Measurements from ENCODE around the gene MTCH1.
"Not testable (repeated sequence)": the region's sequence is repeated elsewhere in the genome, so short reads cannot be mapped to it uniquely, and the experiment has no call there.

MTCH1 gene

DNA sequence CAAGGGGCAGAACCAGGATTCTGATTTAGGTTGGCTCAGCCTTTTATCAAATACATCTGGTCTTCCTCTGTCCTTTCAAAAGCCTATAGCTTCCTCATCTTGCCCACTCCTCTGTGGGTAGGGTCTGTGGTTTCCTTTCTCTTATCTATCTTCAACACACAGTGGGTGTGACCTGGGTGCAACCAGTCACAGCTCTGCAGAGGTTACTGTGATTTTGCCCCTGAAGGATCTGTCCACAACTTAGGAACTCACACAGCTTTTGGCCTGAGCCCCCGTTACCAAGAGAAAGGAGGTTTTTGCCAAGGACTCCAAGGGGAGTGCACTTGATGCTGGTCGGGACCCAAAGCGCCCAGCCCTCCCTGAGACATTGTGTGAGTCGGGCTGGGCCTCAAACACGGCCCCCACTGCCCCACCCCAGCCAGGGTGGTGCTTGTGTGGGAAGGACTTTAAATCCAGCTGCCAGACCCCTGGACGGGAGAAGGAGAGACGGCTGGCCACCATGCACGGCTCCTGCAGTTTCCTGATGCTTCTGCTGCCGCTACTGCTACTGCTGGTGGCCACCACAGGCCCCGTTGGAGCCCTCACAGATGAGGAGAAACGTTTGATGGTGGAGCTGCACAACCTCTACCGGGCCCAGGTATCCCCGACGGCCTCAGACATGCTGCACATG is 31.6 kb downstream of the MTCH1 start, which contains the start of gene PI16:
TSS of gene PI16 (plus strand) at position 477 of the 670 bp plus-strand sequence. CDS start at position 500, 23 bp downstream.
- no peak for DNase-seq (ENCODE audit: low read depth)

DNA sequence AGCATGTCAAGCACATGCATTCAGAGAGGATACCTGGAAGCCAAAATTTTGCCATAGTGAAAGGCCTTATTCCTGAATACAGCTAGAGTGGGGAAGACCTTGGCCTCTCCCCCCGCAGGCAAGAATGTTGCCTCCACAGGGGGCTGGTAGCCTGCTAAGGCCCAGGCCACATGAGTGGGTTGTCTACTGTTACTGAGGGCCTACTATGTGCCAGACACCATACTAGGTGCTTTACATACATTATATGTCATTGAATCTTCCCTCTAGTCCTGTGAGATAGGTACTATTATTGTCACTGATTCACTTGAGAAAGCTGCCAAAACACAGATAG is 32.1 kb downstream of the MTCH1 start:
- no peak for DNase-seq (ENCODE audit: low read depth)

DNA sequence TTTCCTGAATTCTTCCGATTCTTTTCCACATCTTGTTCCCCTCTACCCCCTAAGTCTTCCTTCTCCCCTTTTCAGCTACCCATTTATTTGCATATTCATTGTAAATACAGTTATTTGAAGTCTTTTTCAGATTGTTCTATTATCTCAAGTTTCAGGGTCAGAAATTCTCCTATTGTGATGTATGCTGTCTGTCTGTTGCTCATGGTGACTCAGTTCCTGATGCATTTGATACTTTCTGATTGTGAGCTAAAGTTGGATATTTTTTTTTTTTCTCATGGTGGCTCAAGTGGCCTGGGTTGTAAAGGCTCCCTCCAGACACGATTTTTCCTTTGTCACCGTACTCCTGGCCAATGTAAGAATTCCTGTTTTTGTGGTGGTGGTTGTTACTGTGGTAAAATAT is 36.4 kb downstream of the MTCH1 start:
- no peak for DNase-seq (ENCODE audit: low read depth)

DNA sequence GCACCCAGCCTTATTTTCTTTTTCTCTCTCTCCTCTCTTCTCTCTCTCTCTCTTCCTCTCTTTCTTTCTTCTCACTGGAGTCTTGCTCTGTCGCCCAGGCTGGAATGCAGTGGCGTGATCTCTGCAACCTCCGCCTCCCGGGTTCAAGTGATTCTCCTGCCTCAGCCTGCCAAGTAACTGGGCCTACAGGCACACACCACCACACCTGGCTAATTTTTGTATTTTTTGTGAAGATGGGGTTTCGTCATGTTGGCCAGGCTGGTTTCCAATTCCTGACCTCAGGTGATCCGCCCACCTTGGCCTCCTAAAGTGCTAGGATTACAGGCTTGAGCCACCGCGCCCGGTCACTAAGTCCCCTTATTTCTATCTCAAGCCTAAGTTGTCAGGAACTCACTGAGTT is 36.9 kb downstream of the MTCH1 start:
- DNase-seq (ENCODE audit: low read depth) = not testable (repeated sequence)

DNA sequence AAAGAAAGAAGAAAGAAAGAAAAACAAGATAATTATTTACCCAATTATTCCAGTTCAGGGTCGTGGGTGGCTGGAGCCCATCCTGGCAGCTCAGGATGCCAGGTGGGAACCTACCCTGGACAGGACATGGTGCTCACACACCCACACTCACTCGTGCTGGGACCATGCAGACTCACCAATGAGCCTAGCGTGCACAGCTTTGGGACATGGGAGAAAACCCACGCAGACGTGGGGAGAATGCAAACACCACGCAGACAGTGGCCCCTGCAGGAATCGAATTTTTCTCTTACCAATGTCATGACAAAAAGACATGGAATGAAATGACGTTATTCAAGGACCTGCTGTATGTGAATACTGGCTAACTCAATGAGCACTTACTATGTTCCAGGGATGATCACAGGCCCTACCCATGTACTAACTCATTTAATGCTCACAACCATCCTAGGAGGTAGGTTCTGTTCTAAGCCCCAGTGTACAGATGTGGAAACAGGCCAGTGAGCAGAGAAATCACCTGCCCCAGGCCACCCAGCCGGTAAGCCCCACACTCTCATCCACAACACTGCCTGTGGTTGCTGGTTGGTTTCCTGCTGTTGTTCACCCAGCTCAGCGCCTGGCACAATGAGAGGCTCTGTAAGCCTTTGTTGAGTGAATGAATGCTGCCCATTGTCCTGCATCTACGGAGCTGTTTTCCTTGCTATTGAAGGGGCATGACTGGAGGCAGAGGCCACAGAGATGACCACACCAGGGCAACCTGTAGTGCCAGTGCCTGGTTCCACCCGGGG is 38.2 kb downstream of the MTCH1 start:
- DNase-seq (ENCODE audit: low read depth) = no peak

DNA sequence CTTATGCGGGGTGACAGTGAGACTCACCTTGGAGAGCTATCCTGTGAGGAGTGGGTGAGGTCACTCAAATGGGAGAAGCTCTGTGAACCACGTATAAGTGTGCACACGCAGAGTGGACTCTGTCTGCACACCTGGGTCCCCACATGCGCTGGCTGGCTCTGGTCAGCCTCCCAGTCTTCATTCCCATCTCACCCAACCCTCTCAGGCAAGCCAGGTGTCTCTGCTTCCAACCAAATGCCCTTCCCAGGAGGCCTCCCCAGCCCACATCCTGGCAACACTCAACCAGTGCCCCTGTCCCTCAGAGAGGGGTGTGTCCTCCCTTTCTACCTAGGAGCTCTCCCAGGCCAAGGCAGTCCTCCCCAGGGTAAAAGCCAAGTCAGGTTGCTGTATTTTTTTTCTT is 39.5 kb downstream of the MTCH1 start:
- DNase-seq (ENCODE audit: low read depth) = no peak

DNA sequence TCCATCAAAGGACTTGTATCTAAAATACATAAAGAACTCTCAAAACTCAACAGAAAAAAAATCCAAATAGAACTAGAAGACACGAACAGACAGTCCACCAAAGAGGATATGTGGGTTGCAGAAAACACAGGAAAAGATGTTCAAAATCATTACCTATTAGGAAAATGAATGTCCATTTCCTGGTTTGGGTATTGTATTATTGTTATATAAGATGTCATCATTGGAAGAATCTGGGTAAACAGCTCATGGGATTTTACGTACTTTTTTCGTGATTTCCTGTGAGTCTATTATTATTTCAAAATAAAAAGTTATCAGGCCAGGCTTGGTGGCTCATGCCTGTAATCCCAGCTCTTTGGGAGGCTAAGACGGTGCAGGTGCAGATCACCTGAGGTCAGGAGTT is 40.7 kb downstream of the MTCH1 start:
- DNase-seq (ENCODE audit: low read depth) = no peak

DNA sequence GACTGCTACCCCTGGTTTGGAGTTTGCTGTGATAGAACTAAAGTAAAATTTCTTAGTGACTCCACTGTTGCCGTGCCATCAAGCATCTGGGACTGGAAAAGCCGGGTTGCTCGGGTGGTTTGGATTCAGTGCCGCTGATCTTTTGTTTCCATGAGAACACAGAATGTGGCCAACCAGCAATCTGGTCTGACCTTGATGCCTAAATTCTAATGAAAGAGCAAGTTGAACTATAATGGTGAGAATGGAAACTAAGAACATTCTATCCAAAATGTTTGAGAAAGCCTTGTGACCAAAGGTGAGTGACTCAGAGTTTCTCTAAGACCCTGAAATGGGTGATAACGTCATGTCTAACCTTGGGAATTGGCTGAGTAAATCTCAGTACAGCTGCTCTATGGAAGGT is 41.3 kb downstream of the MTCH1 start:
- no peak for DNase-seq (ENCODE audit: low read depth)

DNA sequence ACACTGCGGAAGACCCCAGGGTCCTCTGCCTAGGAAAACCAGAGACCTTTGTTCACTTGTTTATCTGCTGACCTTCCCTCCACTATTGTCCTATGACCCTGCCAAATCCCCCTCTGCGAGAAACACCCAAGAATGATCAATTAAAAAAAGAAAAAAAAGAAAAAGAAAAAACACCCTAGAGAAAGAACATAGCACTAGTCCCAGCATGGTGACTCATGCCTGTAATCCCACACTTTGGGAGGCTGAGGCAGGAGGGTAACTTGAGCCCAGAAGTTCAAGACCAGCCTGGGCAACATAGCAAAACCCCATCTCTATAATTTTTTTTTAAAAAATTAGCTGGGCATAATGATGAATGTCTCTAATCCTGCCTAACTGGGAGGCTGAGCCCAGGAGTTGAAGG is 43.7 kb downstream of the MTCH1 start:
- DNase-seq (ENCODE audit: low read depth) = not testable (repeated sequence)

DNA sequence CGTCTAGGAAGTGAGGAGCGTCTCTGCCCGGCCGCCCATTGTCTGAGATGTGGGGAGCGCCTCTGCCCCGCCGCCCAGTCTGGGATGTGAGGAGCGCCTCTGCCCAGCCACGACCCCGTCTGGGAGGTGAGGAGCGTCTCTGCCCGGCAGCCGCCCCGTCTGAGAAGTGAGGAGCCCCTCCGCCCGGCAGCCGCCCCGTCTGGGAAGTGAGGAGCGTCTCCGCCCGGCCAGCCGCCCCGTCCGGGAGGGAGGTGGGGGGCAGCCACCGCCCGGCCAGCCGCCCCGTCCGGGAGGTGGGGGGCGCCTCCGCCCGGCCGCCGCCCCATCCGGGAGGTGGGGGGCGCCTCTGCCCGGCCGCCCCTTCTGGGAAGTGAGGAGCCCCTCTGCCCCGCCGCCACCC is 44.4 kb downstream of the MTCH1 start:
- not testable (repeated sequence) for DNase-seq (ENCODE audit: low read depth)

DNA sequence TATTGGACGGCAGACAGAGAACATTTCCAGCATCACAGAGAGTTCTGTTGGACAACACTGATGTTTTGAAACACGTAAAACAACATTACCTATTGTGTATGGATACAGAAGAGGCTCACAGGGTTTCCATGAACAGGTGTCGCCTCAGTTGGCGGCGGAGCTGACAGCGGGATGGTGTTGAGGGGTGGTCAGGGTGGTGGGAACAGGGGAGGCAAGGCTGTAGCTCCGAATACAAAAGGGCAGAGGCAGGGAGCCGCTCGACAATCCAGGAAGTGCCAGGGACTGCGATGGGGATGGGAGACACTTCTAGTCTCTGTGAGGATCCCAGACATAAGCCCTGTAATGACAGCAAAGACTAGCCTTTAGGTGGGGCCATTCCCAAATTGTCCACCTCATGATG is 46.0 kb downstream of the MTCH1 start:
- DNase-seq (ENCODE audit: low read depth) = no peak

DNA sequence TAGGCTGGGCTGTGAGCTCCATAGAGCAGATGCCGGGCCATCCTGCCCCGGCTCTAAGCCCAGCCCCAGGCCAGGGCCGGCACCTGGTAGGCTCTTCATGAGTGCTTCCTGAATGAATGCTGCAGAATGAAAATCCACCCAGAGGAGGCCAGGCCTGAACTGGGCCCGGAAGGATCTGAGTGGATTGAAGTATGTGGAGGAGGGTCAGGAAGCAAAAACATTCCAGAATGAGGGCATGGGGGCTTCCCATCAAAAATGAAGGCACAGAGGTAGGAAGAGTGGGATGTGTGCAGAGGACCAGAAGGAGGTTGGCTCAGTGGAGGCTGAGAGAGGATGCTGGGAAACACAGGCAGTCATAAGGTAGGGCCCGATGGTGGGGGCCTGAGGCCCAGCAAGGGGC is 47.0 kb downstream of the MTCH1 start:
- not testable (repeated sequence) for DNase-seq (ENCODE audit: low read depth)

DNA sequence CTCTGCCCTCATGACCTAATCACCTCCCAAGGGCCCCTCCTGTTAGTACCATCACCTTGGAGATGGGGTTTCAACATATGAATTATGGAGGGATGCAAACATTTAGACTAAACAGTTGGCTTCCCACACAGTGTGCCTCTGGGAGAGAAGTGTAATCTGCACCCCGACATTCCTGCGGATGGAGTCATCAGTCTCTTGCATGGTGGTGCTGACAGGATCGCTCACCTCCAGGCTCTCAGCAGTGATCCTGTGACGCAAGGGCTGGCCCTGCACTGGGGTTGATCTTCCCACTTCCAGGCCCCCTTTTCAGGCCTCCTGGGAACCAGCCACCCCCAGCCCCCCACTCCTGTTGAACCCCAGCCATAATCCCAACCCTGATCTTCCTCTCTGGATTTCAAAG is 47.5 kb downstream of the MTCH1 start:
- no peak for DNase-seq (ENCODE audit: low read depth)

DNA sequence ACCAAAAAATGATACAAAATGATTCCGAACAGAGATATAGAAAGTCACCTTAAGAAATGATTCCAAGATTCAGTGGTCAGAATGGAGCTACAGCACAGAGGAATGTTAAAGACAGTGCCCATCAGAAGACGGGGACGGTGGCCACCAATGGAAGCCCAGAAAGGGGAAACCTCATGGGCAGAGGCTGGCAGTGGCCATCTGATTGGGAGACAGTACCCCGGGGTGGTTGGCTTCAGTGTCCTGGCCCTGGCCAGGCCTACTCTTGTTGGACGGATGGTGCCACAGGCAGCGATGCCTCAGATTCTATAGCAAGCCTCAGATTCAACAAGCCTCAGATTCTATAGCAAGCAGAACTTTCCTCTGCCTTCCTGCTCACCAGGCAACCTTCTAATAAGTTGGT is 48.1 kb downstream of the MTCH1 start:
- no peak for DNase-seq (ENCODE audit: low read depth)

DNA sequence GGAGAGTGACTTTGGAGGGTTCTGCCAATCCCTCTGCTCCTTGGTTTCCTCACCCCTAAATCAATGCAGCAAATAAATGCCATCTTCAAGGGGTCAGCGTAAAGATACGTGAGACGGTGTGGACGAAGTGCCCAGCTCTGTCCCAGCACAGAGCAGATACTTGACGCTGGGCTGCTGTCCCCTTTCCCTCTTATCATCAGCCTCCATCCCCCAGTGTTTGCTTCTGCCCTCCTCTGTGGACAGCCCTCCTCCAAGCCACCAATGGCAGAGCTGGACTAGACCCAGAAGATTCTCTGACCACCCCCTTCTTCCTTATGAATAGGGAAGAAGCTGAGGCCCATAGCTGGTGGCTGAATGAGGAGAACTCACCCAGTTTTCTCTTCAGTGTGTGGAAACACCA is 49.2 kb downstream of the MTCH1 start:
- DNase-seq (ENCODE audit: low read depth) = no peak

DNA sequence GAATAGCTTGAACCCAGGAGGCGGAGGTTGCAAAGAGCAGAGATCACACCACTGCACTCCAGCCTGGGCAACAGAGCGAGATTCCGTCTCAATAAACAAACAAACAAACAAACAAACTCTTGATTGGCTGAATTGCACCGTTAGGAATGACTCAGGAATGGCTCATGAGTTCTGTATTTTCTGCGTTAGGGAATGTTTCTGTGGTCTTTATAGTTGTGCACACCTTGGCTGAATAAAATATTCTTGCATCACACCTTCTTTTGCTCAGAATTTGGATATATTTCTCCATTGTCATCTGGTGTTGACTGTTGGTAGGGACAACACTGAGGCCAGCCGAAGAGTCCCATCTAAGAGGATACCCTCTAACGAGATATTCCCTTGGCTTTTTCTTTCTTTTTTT is 51.1 kb downstream of the MTCH1 start:
- DNase-seq (ENCODE audit: low read depth) = no peak

DNA sequence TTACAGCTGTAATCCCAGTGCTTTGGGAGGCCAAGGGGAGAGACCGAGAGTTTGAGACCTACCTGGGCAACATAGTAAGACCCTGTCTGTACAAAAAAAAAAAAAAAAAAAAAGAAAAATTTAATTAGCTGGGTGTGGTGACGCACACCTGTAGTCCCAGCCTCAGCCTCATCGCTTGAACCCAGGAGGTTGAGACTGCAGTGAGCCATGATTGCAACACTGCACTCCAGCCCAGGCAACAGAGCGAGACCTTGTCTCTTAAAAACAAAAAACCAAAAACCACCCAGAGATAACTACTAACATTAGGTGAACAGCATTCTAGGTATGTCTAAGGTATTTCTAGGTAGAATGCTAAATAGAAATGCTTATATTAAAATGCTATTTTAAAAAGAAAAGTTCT is 52.5 kb downstream of the MTCH1 start:
- DNase-seq (ENCODE audit: low read depth) = no peak

DNA sequence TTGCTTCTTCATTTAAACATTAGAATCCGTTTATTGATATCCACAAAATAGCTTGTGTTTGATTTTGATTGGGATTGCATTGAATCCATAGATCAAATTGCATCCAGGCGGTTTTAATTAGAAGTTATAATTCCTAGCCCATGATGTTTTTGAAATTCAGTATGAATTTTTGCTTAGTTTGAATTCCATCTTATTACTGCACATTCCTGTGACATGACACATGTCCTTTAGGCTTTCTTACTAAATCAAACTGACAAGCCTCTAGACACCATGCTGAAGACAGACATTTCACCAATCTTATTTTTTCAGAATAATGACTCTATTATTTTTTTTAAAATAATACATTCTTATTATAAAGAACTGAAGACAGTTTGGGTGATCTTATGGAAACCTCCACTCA is 52.9 kb downstream of the MTCH1 start:
- DNase-seq (ENCODE audit: low read depth) = no peak

DNA sequence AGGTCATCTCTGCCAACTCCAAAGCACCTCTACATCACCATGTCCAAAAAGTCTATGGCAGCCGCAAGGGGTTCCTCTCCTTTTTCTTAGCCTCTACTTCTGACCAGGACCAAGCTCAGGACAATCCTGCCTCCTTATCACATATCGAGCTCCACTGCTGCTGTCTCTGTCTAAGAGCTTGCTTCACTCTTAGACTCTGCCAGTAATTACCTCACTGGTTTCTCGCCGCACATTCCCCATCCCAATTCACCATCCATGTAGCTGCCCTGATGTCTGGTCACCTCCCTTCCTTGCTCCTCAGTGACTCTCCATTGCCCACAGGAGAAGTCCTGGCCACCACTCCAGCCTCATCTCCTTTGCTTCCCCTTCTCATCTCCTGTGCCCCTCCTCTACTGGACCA is 55.5 kb downstream of the MTCH1 start:
- DNase-seq (ENCODE audit: low read depth) = no peak

DNA sequence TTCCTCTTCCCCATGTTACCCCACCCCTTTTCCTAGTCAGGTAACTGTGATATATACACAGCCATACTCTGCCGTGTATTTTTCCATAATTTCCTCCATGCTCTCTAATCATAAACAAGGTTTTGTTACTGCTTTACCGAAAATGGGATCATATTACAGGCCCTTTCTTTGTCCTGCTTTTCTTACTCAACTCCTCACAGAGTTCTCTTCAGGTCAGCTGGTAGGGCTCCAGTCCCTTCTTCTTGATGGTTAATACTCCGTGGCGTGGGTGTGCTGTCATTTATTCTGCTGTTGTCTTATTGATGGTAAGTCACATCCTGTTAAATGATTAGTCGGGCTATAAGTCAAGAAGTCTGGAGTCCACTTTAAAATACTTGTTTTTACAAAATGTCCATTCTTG is 56.4 kb downstream of the MTCH1 start:
- no peak for DNase-seq (ENCODE audit: low read depth)

DNA sequence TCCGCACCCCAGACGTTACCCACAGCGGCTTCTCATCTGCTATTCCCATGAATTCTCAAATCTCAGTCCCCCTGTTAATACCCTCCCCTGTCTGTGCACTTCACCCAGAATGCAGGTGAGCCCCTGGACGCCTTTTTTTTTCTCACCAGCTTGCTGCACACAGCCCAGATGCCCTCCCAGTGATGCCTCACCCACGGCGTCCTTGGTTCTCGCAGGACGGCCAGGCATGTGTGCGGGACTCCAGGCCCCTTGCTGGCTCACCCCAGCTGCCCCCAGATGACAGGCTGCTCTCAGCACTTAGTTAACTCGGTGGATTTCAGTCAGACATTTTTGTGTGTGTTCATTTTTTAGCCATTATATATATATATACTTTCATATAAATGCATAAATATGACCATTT is 56.8 kb downstream of the MTCH1 start:
- no peak for DNase-seq (ENCODE audit: low read depth)

DNA sequence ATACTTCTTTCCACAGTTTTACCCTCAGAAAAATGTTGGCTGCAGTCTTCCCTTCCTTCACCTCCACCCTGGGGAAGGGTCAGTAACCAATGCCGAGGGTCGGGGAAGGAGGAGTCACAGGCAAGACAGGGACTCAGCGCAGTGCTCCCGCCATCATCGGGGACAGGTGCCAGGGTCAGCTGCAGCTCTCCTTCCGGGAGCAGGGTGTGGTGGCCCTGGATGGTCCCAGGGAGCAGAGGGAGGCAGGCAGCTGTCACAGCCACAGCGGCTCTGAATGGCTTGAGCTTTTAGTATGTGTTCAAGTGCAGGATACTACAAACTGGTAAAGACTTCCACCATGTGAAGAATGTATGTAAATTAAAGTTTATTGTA is 57.5 kb downstream of the MTCH1 start:
- DNase-seq (ENCODE audit: low read depth) = no peak

DNA sequence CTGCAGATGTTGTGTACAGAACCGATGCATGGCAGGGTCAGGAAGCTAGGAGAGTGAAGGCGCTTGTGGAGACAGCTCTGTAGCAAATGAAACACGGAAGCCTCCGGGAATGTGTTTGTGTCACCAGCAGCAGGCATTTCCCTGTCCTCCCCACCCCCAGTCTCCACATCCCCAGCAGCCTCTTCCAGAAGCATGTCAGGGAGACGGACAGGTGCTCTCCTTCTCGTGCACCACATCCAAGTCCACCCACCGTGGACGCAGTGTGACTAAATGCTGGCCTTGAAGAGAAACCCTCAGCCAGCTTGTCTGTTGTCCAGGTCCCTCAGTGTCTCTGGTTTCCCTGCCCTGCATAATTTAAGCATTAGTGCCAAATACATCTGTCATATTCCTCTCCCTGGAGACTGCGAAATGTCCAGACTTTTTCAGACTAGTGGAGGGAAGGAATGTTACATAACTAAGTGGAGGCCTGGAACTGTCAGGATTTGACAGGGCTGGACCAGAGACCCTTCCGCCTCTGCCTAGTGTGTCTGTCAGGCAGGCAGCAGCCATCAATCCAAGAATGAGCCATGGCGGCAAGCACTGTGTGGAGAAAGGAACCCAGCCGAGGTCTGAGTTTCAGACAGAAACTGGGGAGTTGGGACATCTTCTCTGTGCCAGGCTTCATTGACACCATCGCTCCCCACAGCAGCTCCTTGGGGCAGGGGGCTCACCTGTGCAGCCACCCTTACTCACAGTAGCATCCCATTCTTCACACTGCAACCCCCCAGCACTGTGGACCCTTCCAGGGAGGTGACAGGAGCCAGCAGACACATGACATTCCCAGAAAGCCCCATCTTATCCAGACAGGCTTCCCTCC is 58.1 kb downstream of the MTCH1 start:
- no peak for DNase-seq (ENCODE audit: low read depth)

Data from stromal cell of bone marrow (primary cell).